Skeletal muscle satellite cell (primary cell): ENCODE measurements around the gene CSTPP1.
"Not testable (repeated sequence)": the region's sequence is repeated elsewhere in the genome, so short reads cannot be mapped to it uniquely, and the experiment has no call there.

ENCODE experiments used
- H3K27me3 ChIP-seq: 2 replicates; pipeline ENCODE4 v1.7.0; 2013; ENCODE audit warnings: low read length; ENCODE audit not compliant: control insufficient read depth, insufficient read depth
- H3K36me3 ChIP-seq: 2 replicates; pipeline ENCODE4 v1.7.0; 2013; ENCODE audit warnings: mild to moderate bottlenecking, control low read depth, low read length; ENCODE audit not compliant: insufficient read depth
- H3K4me1 ChIP-seq: 2 replicates; pipeline ENCODE4 v1.7.0; 2013; ENCODE audit warnings: low read length; ENCODE audit not compliant: control insufficient read depth, insufficient read depth
- H3K4me2 ChIP-seq: 2 replicates; pipeline ENCODE4 v1.7.0; 2013; ENCODE audit warnings: mild to moderate bottlenecking, low read length
- H3K4me3 ChIP-seq: 2 replicates; pipeline ENCODE4 v1.7.0; 2013; ENCODE audit warnings: low read length
- H3K9ac ChIP-seq: 2 replicates; pipeline ENCODE4 v1.7.0; 2013; ENCODE audit warnings: mild to moderate bottlenecking, low read depth, low read length, moderate library complexity
- H3K9me3 ChIP-seq: replicated peaks from 2 replicates; pipeline ENCODE4 v1.7.0; 2013; ENCODE audit warnings: mild to moderate bottlenecking, control low read depth, low read length

The CSTPP1 gene

DNA sequence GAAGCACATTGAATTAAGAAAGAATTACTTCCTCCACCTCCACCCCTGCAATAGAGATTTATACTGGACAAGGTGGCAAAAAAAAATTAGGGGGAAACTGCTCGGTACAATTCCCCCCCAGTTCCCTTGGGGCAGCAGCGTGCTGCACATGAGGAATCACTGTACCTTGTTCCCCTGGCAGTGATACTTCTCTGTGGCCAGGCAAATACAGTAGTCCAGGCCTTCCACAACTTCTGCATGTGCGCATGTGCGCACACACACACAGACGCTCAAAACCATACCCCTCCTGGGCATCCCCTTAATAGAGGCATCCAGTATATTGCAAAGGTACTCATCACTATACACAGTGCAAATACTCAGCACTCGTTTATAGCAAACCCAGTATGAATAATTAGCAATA is 171.2 kb downstream of the CSTPP1 start:
- no peaks in the 10 kb centered on the region for H3K27me3 ChIP-seq
- H3K9ac ChIP-seq = no peak overlapping the region
- no peak overlapping the region for H3K4me3 ChIP-seq
- no peak overlapping the region for H3K4me2 ChIP-seq
- H3K9me3 ChIP-seq = no peaks in the 10 kb centered on the region
- H3K36me3 ChIP-seq = no peaks in the 10 kb centered on the region
- H3K4me1 ChIP-seq = peaks cover 12% of the 10 kb centered on the region

DNA sequence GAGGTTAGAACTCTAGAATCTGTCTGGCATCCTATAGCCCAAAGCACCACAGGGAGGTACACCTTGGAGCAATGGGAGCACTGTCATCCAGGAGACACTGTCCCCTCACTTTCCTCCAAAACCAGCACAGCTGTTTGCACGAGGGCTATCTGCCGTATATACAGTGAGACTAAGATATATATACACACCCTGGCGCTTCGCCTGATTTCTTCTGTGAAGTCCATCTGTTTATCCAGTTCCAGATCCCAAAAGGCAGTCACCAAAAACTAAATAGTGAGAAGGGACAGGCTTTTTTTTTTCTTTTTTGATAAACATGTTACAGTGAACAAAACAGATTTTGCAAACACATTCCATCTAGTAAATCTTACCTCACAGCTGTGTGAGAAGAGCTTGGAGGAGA is 171.7 kb downstream of the CSTPP1 start:
- Histone ChIP-seq H3K36me3 (no peaks in the 10 kb centered on the region), H3K9ac (no peak overlapping the region), H3K4me3 (no peak overlapping the region), H3K4me2 (no peak overlapping the region), H3K4me1 (peaks cover 12% of the 10 kb centered on the region), H3K9me3 (no peaks in the 10 kb centered on the region), H3K27me3 (no peaks in the 10 kb centered on the region)

DNA sequence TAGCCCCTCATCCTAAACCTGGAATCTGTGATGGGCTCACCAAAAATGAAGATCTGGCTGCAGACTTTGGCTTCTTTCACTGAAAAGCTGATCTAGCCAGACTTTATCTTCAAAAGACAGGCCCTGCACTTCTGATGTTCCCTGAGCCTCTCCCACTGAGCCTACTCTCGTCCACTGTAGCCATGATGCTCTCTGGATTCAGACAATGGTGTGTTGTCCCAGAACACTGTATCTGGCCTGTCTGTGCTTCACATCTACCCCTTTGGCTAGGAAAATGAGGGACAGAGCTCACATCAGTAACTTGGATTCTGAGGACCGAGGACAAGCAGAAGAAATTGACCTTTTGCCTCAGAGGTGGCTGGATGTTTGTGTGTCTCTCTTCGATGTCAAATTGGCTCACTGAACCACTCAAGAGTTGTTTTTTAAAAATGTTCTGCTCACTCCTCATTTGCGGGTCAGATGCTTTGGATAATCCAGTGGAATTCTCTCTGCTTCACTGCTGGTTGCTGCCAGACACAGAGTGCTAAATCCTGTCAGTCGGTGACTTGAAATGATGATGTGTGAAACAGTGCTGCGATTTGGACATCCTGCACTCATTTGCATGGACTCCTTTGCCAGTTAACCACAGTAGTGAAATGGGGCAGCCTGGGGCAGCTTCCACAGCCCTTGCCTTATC is 172.6 kb downstream of the CSTPP1 start:
- Histone ChIP-seq H3K9me3 (no peaks in the 10 kb centered on the region), H3K4me2 (no peak overlapping the region), H3K4me1 (peaks cover 8% of the 10 kb centered on the region), H3K9ac (no peak overlapping the region), H3K36me3 (no peaks in the 10 kb centered on the region), H3K4me3 (no peak overlapping the region), H3K27me3 (no peaks in the 10 kb centered on the region)

DNA sequence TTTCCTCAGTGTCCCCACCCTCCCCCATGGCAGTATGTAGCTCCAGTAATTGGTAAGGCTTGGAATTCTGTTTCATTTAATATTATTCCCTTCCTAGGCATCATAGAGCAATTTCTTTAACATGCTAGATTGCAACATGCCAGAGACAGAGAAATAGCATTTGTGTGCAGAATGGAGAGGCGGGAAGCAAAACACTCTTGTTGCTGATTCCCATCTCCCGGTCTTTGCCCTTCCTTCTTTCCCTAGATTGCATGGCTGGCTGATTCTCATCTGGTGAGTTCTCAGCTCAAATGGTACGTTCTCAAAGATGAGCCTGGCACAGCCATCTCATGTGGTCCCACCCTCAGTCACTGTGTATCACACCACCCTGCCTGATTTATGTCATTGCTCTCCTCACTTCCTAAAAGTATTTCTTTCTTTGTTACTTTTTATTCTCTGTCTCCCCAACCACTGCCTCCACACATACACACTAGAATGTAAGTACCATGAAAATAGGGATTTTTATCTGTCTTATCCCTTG is 173.2 kb downstream of the CSTPP1 start:
- Histone ChIP-seq H3K4me1 (peaks cover 2% of the 10 kb centered on the region), H3K27me3 (no peaks in the 10 kb centered on the region), H3K4me2 (no peak overlapping the region), H3K9ac (no peak overlapping the region), H3K36me3 (no peaks in the 10 kb centered on the region), H3K9me3 (no peaks in the 10 kb centered on the region), H3K4me3 (no peak overlapping the region)

DNA sequence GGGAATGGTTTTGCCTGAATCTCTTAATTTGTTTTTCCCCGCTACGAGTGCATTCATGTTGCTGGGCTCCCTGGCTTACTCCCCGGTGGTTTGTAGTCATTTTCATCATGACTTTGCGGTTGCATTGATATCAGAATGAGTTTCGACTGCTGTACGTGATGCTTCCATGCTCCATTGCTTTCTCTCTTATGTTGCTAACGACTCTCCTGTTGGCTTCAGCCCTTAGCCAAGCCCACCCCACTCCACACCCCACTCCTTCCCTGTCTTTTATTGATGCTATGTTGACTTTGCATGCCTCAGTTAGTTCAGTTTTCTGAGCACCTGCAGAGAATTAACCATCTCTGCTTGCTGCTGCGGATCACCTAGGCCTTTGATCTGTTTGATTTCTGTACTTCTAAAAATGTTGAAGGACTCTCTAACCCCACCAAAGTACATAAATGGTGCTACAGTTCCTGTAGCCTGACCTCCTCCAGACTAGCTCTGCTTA is 174.8 kb downstream of the CSTPP1 start:
- Histone ChIP-seq H3K4me1 (no peaks in the 10 kb centered on the region), H3K4me2 (no peak overlapping the region), H3K9me3 (no peaks in the 10 kb centered on the region), H3K27me3 (no peaks in the 10 kb centered on the region), H3K9ac (no peak overlapping the region), H3K4me3 (no peak overlapping the region), H3K36me3 (no peaks in the 10 kb centered on the region)

DNA sequence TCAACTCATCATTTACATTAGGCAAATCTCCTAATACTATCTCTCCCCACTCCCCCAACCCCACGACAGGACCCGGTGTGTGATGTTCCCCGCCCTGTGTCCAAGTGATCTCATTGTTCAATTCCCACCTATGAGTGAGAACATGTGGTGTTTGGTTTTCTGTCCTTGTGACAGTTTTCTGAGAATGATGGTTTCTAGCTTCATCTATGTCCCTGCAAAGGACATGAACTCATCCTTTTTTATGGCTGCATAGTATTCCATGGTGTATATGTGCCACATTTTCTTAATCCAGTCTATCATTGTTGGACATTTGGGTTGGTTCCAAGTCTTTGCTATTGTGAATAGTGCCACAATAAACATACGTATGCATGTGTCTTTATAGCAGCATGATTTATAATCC is 176.4 kb downstream of the CSTPP1 start:
- not testable (repeated sequence) for H3K4me1 ChIP-seq, H3K36me3 ChIP-seq, H3K4me2 ChIP-seq, H3K4me3 ChIP-seq, H3K27me3 ChIP-seq, H3K9me3 ChIP-seq, H3K9ac ChIP-seq

DNA sequence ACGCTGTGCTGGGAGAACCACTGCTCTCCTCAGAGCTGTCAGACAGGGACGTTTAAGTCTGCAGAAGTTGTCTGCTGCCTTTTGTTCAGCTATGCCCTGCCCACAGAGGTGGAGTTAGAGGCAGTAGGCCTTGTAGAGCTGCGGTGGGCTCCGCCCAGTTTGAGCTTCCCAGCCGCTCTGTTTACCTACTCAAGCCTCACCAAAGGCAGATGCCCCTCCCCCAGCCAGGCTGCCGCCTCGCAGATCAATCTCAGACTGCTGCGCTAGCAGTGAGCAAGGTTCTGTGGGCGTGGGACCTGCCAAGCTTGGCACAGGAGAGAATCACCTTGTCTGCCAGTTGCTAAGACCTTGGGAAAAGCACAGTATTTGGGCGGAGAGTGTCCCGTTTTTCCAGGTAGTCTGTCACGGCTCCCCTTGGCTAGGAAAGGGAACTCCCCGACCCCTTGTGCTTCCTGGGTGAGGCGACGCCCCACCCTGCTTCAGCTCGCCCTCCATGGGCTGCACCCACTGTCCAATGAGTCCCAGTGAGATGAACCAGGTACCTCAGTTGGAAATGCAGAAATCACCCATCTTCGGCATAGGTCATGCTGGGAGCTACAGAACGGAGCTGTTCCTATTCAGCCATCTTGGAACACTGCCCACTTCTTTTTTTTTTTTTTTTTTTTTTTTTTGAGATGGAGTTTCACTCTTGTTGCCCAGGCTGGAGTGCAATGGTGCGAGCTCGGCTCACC is 182.6 kb downstream of the CSTPP1 start:
- H3K9ac ChIP-seq, H3K4me3 ChIP-seq, H3K4me1 ChIP-seq: not testable (repeated sequence)

DNA sequence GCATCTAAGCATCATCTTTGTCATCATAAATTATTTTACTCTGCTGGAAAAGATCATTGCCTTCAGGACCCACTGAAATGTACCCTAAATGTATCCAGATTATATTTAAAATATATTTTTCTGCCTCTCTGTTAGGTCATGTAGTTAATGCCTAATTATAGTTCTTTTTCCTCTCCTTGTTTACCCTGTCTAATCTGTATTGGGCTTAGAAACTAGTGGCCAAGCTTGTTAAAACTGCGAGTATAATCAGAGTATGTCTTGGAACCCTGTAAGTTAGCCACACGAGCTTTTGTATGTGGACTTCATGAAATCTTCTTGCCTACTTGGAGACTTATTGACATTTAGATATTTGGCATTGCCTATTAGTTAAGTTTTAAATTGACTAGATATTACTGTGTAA is 184.5 kb downstream of the CSTPP1 start:
- Histone ChIP-seq H3K9ac (no peak overlapping the region), H3K36me3 (no peaks in the 10 kb centered on the region), H3K9me3 (no peaks in the 10 kb centered on the region), H3K4me1 (no peaks in the 10 kb centered on the region), H3K27me3 (no peaks in the 10 kb centered on the region), H3K4me2 (no peak overlapping the region), H3K4me3 (no peak overlapping the region)

More for the DNA sequence above, 182.6 kb downstream of the CSTPP1 start:
- not testable (repeated sequence) for H3K4me2 ChIP-seq, H3K9me3 ChIP-seq, H3K27me3 ChIP-seq, H3K36me3 ChIP-seq

DNA sequence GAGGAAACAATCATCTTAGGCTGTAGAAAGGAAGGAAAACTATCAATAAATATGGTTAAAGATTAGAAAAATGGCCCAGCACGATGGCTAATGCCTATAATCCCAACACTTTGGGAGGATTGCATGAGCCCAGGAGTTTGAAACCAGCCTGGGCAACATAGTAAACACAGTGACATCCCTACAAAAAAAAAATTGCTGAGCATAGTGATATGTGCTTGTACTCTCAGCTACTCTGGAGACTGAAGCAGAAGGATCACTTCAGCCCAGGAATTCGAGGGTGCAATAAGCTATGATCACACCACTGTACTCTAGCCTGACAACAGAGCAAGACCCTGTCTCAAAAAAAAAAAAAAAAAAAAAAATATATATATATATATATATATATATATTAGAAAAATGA is 185.2 kb downstream of the CSTPP1 start:
- no peaks in the 10 kb centered on the region for H3K36me3 ChIP-seq
- H3K4me3 ChIP-seq = no peak overlapping the region
- H3K9ac ChIP-seq = no peak overlapping the region
- no peaks in the 10 kb centered on the region for H3K4me1 ChIP-seq
- no peaks in the 10 kb centered on the region for H3K27me3 ChIP-seq
- no peak overlapping the region for H3K4me2 ChIP-seq
- H3K9me3 ChIP-seq = no peaks in the 10 kb centered on the region

DNA sequence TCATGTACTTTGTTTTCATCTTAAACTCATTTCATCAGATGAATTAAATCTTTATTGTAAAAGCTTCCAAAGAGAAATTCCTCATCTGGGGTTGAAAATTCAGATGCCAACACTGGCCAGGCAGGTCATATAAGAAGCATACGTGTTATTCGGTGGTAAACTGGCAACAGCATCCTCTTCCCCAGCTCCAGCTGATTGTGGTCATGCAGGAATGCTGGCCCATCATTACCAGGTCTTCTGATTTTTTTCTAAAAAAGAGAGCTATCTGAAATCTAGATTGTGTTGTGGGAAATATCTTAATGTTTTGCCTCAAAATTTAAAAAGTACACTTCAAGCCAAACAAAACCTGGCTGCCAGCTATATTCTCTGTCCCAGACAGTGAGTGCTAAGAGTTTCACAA is 186.5 kb downstream of the CSTPP1 start:
- Histone ChIP-seq H3K4me1 (no peaks in the 10 kb centered on the region), H3K4me2 (no peak overlapping the region), H3K4me3 (no peak overlapping the region), H3K9me3 (no peaks in the 10 kb centered on the region), H3K36me3 (no peaks in the 10 kb centered on the region), H3K27me3 (no peaks in the 10 kb centered on the region), H3K9ac (no peak overlapping the region)

DNA sequence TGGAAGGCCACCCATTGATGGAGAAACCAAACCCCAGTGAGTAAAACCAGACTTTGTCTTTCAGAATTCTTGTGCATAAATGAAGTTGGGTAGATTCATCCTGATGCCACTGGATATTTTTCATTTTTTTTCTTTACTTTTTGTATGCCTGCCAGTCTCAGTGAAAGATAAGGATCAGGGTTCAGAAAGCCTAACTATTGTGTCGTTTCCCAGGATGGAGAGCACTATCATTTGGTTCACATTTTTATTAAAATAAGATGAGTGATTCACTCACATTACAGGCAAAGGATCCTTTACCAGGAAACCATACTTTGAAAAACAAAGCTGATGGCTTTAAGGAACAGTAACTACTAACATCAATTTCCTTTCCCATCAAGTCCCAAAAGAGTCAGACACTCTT is 188.1 kb downstream of the CSTPP1 start:
- no peak overlapping the region for H3K9ac ChIP-seq
- H3K36me3 ChIP-seq = no peaks in the 10 kb centered on the region
- H3K4me1 ChIP-seq = no peaks in the 10 kb centered on the region
- H3K4me3 ChIP-seq = no peak overlapping the region
- H3K4me2 ChIP-seq = no peak overlapping the region
- H3K9me3 ChIP-seq = no peaks in the 10 kb centered on the region
- H3K27me3 ChIP-seq = no peaks in the 10 kb centered on the region

DNA sequence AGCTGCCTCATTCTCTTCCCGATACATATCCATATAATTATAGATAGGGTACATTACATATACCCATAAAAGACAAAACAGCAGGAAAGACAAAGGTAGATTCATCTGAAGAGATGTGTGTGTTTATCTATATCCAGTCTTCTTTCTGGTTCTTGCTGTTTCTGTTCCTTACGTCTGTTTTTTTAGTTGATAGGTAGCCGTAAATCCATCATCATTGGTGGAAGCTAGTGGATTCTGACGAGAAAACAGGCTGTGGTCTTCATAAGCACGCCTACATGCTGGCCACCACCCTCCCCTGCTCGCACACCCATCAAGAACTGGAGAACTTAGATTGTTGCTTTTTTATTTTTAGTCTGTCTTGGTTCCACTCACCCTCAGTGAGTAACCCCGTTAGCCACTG is 188.5 kb downstream of the CSTPP1 start:
- H3K4me1 ChIP-seq = no peaks in the 10 kb centered on the region
- no peak overlapping the region for H3K4me2 ChIP-seq
- H3K9me3 ChIP-seq = no peaks in the 10 kb centered on the region
- no peaks in the 10 kb centered on the region for H3K36me3 ChIP-seq
- H3K27me3 ChIP-seq = no peaks in the 10 kb centered on the region
- H3K4me3 ChIP-seq = no peak overlapping the region
- H3K9ac ChIP-seq = no peak overlapping the region
